ENCODE data around the gene LRMDA.

LRMDA gene

GRCh38 chr10:75449382-75450074 lies 18.1 kb downstream of the LRMDA start:
- DNase-seq (ENCODE audit: low read depth) = no peak

- DNase-seq (ENCODE audit: low read depth) = no peak
Observed at GRCh38 chr10:75450075-75450445, 18.6 kb downstream of the LRMDA start.

- no peak for DNase-seq (ENCODE audit: low read depth)
Observed at GRCh38 chr10:75450644-75451640, 19.5 kb downstream of the LRMDA start.

- DNase-seq (ENCODE audit: low read depth) = no peak
Observed at GRCh38 chr10:75451831-75452230, 20.4 kb downstream of the LRMDA start.

- DNase-seq (ENCODE audit: low read depth) = no peak
Observed at GRCh38 chr10:75452997-75453396, 21.6 kb downstream of the LRMDA start.

- DNase-seq (ENCODE audit: low read depth) = no peak
Observed at GRCh38 chr10:75456122-75456521, 24.7 kb downstream of the LRMDA start.

GRCh38 chr10:75460059-75460458 lies 28.6 kb downstream of the LRMDA start:
- no peak for DNase-seq (ENCODE audit: low read depth)

- DNase-seq (ENCODE audit: low read depth) = no peak
Observed at GRCh38 chr10:75461672-75462649, 30.5 kb downstream of the LRMDA start.

- DNase-seq (ENCODE audit: low read depth) = no peak
Observed at GRCh38 chr10:75462865-75463264, 31.4 kb downstream of the LRMDA start.

GRCh38 chr10:75464478-75465449 lies 33.3 kb downstream of the LRMDA start:
- DNase-seq (ENCODE audit: low read depth) = no peak

- no peak for DNase-seq (ENCODE audit: low read depth)
Observed at GRCh38 chr10:75465450-75465827, 34.0 kb downstream of the LRMDA start.

- no peak for DNase-seq (ENCODE audit: low read depth)
Observed at GRCh38 chr10:75466001-75466400, 34.6 kb downstream of the LRMDA start.

- no peak for DNase-seq (ENCODE audit: low read depth)
Observed at GRCh38 chr10:75466886-75467285, 35.5 kb downstream of the LRMDA start.

- no peak for DNase-seq (ENCODE audit: low read depth)
Observed at GRCh38 chr10:75468612-75469005, 37.2 kb downstream of the LRMDA start.

GRCh38 chr10:75469006-75469616 lies 37.7 kb downstream of the LRMDA start:
- no peak for DNase-seq (ENCODE audit: low read depth)

- no peak for DNase-seq (ENCODE audit: low read depth)
Observed at GRCh38 chr10:75470901-75471300, 39.5 kb downstream of the LRMDA start.

GRCh38 chr10:75472685-75473084 lies 41.3 kb downstream of the LRMDA start:
- no peak for DNase-seq (ENCODE audit: low read depth)

- DNase-seq (ENCODE audit: low read depth) = no peak
Observed at GRCh38 chr10:75474106-75474505, 42.7 kb downstream of the LRMDA start.

GRCh38 chr10:75475460-75476182 lies 44.2 kb downstream of the LRMDA start:
- DNase-seq (ENCODE audit: low read depth) = no peak

GRCh38 chr10:75476569-75476968 lies 45.1 kb downstream of the LRMDA start:
- DNase-seq (ENCODE audit: low read depth) = no peak

All from stimulated activated CD8-positive, alpha-beta memory T cell treated with anti-CD3 and anti-CD28 coated beads, Interleukin-15, amount 100 ng/mL, for 1 hour (primary cell).